Activated naive CD4-positive, alpha-beta T cell treated with anti-CD3 and anti-CD28 coated beads, Interleukin-2, amount 10 ng/mL, durations not matched to agents 7 days and 5 days (primary cell): ENCODE measurements around the gene EDDM13.
A peak's percentile ranks its signal among the peaks of the same experiment; 100 is the strongest.
"Not testable (repeated sequence)": the region's sequence is repeated elsewhere in the genome, so short reads cannot be mapped to it uniquely, and the experiment has no call there.

Experiments
- CTCF ChIA-PET: fragments of 350-600 bp; sonication (Branson Sonifier 250); formaldehyde crosslinking; loops from one replicate; lab custom pipeline; 2021; ENCODE audit warnings: antibody characterized with exemption; lab: Charles Lee
- DNase-seq: peaks from one replicate; pipeline ENCODE4 v3.0.0-alpha.2; 2020
- H3K27ac Mint-ChIP-seq: one replicate; pipeline ENCODE4 v1.8.0; 2021; ENCODE audit warnings: mild to moderate bottlenecking, moderate library complexity, mixed read lengths
- H3K27me3 Mint-ChIP-seq: one replicate; pipeline ENCODE4 v1.8.0; 2021; ENCODE audit warnings: mild to moderate bottlenecking, mixed read lengths
- H3K36me3 Mint-ChIP-seq: one replicate; pipeline ENCODE4 v1.8.0; 2021; ENCODE audit warnings: mixed read lengths
- H3K4me1 Mint-ChIP-seq: one replicate; pipeline ENCODE4 v1.8.0; 2021; ENCODE audit warnings: mixed read lengths
- H3K4me3 Mint-ChIP-seq: one replicate; pipeline ENCODE4 v1.8.0; 2021; ENCODE audit warnings: mild to moderate bottlenecking, moderate library complexity, mixed read lengths
- H3K9me3 Mint-ChIP-seq: one replicate; pipeline ENCODE4 v1.8.0; 2021; ENCODE audit warnings: mixed read lengths

Gene EDDM13

DNA sequence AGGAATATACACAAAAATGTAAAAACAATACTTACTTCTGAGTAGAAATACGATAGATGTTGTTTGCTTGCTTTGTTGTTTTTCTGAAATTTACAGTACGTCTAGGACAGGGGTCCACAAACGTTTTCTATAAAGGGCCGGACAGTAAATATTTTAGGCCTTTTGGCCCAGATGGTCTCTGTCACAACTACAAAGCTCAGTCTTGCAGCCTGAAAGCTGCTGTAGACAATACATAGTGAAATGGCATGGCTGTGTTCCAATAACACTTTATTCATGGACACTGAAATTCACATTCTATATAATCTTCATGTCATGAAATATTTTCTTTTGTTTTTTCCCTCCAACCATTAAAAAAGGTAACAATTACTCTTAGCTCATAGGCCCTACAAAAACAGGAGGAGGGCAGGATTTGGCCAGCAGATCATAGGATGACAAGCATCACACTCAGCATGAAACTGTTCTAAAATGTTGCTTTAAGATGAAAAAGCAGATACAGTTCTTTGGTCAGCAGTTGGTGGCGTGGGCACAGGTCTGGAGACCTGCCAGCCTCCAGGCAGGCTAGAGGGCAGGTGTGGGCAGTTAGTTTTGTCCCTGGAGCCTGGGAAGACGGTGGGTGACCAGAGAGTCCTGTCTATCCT, at the start of gene EDDM13:
Gene EDDM13 (plus strand): TSS at position 588 of the 638 bp plus-strand sequence. CDS start 87 bp downstream, outside the sequence.
- no peaks in the 10 kb centered on the region for H3K4me1 Mint-ChIP-seq
- no peak within 1 kb of the TSS for H3K27ac Mint-ChIP-seq

GRCh38 chr19:56222901-56223300, 49.6 kb upstream of the EDDM13 start:
- Mint-ChIP-seq H3K4me1 (peaks cover 2% of the 10 kb centered on the region), H3K27me3 (peaks cover 8% of the 10 kb centered on the region), H3K27ac (no peak overlapping the region), H3K4me3 (no peak overlapping the region), H3K9me3 (no peaks in the 10 kb centered on the region), H3K36me3 (no peaks in the 10 kb centered on the region)
- CTCF ChIA-PET: no interaction called here
- DNase-seq: no peak

More for the DNA sequence above, at the start of gene EDDM13:
- no peaks in the 10 kb centered on the region for H3K36me3 Mint-ChIP-seq
- H3K27me3 Mint-ChIP-seq: no peaks in the 10 kb centered on the region
- H3K9me3 Mint-ChIP-seq: peaks cover 4% of the 10 kb centered on the region
- H3K4me3 Mint-ChIP-seq: no peak within 1 kb of the TSS
- CTCF ChIA-PET: interaction anchor here (0.6 to 2.6 kb wide), 2 partner anchors 19 to 59 kb away, joined by 3 to 10 read pairs; no protein-coding TSS in a partner anchor
- no peak for DNase-seq

DNA sequence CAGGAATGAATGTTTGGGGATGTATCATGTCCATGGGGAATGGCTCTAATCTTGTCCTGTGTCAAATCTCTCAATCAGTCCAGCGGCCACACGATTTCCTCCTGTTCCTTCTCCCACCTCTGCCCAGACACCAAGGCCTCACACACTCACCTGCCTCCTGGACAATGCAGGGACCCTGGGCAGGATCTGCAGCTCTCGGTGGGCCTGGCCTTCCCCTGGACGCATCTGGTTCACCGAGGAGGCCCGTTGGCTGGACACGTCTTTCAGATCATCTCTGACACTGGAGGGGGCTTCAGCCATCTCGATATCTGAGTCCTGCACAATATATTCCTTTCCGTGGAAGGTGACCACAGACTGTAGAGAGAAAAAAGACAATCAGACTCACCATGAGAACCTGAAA, 49.1 kb upstream of the EDDM13 start:
- Mint-ChIP-seq H3K27me3 (peaks cover 2% of the 10 kb centered on the region), H3K4me3 (no peak overlapping the region), H3K4me1 (no peaks in the 10 kb centered on the region), H3K9me3 (no peaks in the 10 kb centered on the region), H3K27ac (no peak overlapping the region), H3K36me3 (no peaks in the 10 kb centered on the region)
- CTCF ChIA-PET: no interaction called here
- DNase-seq: no peak

- Mint-ChIP-seq H3K4me3 (no peak overlapping the region), H3K27ac (no peak overlapping the region), H3K27me3 (no peaks in the 10 kb centered on the region), H3K9me3 (no peaks in the 10 kb centered on the region), H3K36me3 (no peaks in the 10 kb centered on the region), H3K4me1 (no peaks in the 10 kb centered on the region)
- CTCF ChIA-PET: no interaction called here
- no peak for DNase-seq
These were observed 27.3 kb upstream of the EDDM13 start for GRCh38 chr19:56245121-56245740.

DNA sequence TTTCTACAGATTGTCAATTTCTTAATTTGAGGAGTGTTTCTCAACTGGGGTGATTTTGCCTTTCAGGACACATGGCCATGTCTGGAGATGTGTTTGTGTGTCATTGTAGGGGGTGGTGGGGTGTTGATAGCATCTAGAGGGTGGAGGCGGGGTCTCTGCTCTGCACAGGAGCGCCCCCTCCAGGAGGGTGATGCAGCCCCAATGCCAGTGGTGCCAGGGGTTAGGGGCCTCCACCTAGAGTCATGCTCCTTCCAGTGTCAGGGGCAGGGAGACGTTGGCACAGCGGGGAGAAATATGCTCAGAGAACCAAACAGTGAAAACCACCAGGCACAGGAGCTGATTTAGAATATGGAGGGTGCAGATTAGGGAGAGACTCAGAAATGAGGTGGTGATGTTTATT, 26.8 kb upstream of the EDDM13 start:
- H3K27me3 Mint-ChIP-seq, H3K36me3 Mint-ChIP-seq, H3K4me3 Mint-ChIP-seq, DNase-seq, H3K4me1 Mint-ChIP-seq, H3K27ac Mint-ChIP-seq, CTCF ChIA-PET, H3K9me3 Mint-ChIP-seq: not testable (repeated sequence)

- not testable (repeated sequence) for H3K36me3 Mint-ChIP-seq, H3K4me1 Mint-ChIP-seq, H3K9me3 Mint-ChIP-seq, H3K4me3 Mint-ChIP-seq, H3K27me3 Mint-ChIP-seq, DNase-seq, H3K27ac Mint-ChIP-seq
- CTCF ChIA-PET: interaction anchor here (1.5 kb wide), 1 partner anchor 183 kb away, joined by 3 read pairs; no protein-coding TSS in a partner anchor
These were observed 23.7 kb upstream of the EDDM13 start for GRCh38 chr19:56248736-56249338.

DNA sequence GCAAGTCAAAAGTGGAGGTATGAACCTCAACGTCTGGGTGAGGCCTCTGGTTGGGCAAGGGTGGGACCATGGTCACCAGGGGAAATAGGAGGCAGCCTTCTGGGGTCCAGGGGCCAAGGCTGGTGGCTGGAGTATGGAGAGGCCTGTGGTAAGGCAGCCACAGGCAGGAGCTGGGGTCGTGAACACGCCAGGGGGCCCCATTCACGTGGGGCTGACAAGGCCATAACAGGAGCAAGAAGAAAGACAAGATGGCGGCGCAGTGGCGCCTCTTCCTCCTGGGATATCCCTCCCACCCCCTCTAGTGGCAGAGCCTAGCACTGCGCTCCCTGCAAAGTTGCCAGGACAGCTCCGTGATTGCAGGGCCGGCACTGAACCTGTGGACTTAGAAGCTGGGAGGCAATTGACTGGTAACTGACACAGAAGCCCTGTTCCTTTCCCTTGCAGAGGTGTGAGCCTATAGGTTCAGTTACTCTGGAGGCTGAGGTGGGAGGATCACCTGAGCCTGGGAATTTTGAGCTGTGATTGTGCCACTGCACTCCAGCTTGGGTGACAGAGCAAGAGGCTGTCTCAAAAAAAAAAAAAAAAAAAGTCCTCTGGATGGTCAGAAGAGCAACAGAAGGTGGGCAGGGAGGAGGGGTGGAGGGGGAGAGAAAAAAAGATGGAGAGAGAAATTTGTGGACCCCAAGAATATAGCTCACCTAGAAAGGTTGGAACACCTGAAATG, 19.7 kb upstream of the EDDM13 start:
- Mint-ChIP-seq H3K4me1 (no peaks in the 10 kb centered on the region), H3K4me3 (no peak overlapping the region), H3K27me3 (peaks cover 4% of the 10 kb centered on the region), H3K36me3 (no peaks in the 10 kb centered on the region), H3K9me3 (peaks cover 2% of the 10 kb centered on the region), H3K27ac (no peak overlapping the region)
- CTCF ChIA-PET: interaction anchor here (0.7 to 5.1 kb wide), 38 partner anchors 8 to 846 kb away, joined by 3 to 98 read pairs (median 4); partner anchors contain the start of genes EDDM13 and ZNF444
- DNase-seq: peak; percentile 84

- Mint-ChIP-seq H3K4me3 (no peak overlapping the region), H3K9me3 (peaks cover 2% of the 10 kb centered on the region), H3K27me3 (peaks cover 4% of the 10 kb centered on the region), H3K4me1 (no peaks in the 10 kb centered on the region), H3K36me3 (no peaks in the 10 kb centered on the region), H3K27ac (no peak overlapping the region)
- DNase-seq: no peak
- CTCF ChIA-PET: interaction anchor here (0.6 to 5.1 kb wide), 29 partner anchors 8 to 1632 kb away, joined by 3 to 98 read pairs (median 4); partner anchors contain the start of genes EDDM13 and ZNF444
These were observed 18.8 kb upstream of the EDDM13 start for GRCh38 chr19:56253737-56254136.

- Mint-ChIP-seq H3K4me1 (no peaks in the 10 kb centered on the region), H3K36me3 (no peaks in the 10 kb centered on the region), H3K9me3 (no peaks in the 10 kb centered on the region), H3K27me3 (no peaks in the 10 kb centered on the region), H3K4me3 (no peak overlapping the region), H3K27ac (no peak overlapping the region)
- DNase-seq: no peak
- CTCF ChIA-PET: interaction anchor here (0.8 kb wide), 1 partner anchor 177 kb away, joined by 3 read pairs; no protein-coding TSS in a partner anchor
These were observed 14.3 kb upstream of the EDDM13 start for GRCh38 chr19:56258272-56258671.

DNA sequence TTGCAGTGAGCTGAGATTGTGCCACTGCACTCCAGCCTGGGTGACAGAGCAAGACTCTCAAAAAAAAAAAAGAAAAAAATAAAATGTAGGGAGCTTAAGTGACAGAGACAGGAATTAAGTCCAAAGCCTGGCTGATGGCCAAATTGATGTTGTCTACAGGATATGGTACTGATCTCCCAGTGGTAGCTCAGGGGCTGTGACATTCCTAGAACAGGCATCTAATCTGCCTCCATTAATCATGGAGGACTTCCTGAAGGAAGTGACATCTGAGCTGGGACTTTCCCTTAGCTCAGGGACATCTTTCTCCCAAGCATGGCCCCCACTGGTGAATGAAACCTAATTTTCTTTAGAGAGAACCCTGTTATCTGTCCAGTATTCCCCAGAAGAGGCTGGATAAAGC, 11.4 kb upstream of the EDDM13 start:
- no peaks in the 10 kb centered on the region for H3K9me3 Mint-ChIP-seq
- H3K4me1 Mint-ChIP-seq: no peaks in the 10 kb centered on the region
- H3K27ac Mint-ChIP-seq: no peak overlapping the region
- no peaks in the 10 kb centered on the region for H3K36me3 Mint-ChIP-seq
- CTCF ChIA-PET: interaction anchor here (0.8 to 1.5 kb wide), 5 partner anchors 8 to 88 kb away, joined by 3 to 5 read pairs (median 3); no protein-coding TSS in a partner anchor
- no peak for DNase-seq
- no peak overlapping the region for H3K4me3 Mint-ChIP-seq
- H3K27me3 Mint-ChIP-seq: no peaks in the 10 kb centered on the region

DNA sequence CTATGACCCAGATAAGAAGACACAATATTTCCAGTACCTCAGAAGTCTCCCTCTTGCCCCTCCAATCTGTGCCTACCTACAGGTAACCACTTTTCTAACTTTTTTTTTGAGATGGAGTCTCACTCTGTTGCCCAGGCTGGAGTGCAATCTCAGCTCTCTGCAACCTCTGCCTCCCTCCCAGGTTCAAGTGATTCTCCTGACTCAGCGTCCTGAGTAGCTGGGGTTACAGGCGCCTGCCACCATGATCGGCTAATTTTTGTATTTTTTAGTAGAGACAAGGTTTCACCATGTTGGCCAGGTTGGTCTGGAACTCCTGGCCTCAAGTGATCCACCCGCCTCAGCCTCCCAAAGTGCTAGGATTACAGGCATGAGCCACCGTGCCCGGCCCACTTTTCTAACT, 10.6 kb upstream of the EDDM13 start:
- H3K4me3 Mint-ChIP-seq, H3K27me3 Mint-ChIP-seq, DNase-seq, H3K27ac Mint-ChIP-seq, H3K4me1 Mint-ChIP-seq, H3K9me3 Mint-ChIP-seq, H3K36me3 Mint-ChIP-seq: not testable (repeated sequence)
- CTCF ChIA-PET: interaction anchor here (0.8 to 1.0 kb wide), 2 partner anchors 9 to 10 kb away, joined by 3 to 5 read pairs; no protein-coding TSS in a partner anchor

DNA sequence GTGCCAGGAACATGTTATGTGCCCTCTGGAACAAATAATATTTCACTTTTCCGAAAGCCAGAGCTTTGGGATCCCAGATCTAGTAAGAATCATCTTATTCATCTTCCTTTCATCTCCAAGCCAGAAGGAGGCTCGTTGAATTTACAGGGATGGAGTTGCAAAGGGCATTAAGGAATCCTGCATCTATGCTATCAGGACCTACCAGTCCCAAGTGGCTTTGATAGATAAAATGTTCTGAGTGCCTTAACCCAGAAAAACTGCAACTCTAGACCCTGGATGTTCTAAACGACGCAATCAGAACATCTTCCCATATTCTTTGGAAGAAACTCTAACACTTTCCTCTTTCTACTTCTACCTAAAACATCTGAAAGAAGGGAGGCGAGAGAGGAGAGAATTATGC, 9.2 kb upstream of the EDDM13 start:
- no peaks in the 10 kb centered on the region for H3K27me3 Mint-ChIP-seq
- CTCF ChIA-PET: interaction anchor here (2.0 kb wide), 1 partner anchor 10 kb away, joined by 14 read pairs; no protein-coding TSS in a partner anchor
- H3K9me3 Mint-ChIP-seq: no peaks in the 10 kb centered on the region
- no peaks in the 10 kb centered on the region for H3K36me3 Mint-ChIP-seq
- no peak overlapping the region for H3K27ac Mint-ChIP-seq
- no peaks in the 10 kb centered on the region for H3K4me1 Mint-ChIP-seq
- no peak for DNase-seq
- H3K4me3 Mint-ChIP-seq: no peak overlapping the region

DNA sequence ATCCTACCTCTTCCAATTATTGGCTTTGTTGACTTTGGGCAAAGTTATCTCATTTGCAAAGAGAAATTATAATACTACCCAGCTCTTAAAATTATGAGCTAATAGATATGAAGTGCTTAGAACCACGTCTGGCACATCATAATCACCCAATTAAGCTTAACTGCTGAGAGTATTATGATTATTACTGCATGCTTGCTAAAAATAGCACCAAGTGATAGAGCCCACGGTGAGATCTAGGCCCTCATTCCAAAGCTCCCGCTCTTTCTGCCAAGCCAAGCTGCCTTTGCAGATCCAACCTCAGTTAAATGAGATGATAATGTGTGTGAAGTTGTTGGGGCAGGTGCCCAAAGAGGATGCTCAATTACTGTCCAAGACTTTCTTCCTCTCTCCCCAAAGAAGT, 6.5 kb upstream of the EDDM13 start:
- CTCF ChIA-PET: interaction anchor here (0.6 to 1.3 kb wide), 4 partner anchors 12 to 208 kb away, joined by 3 to 8 read pairs (median 4); no protein-coding TSS in a partner anchor

GRCh38 chr19:56269348-56269747, 3.2 kb upstream of the EDDM13 start:
- H3K27me3 Mint-ChIP-seq: no peaks in the 10 kb centered on the region
- no peak overlapping the region for H3K27ac Mint-ChIP-seq
- CTCF ChIA-PET: no interaction called here
- H3K9me3 Mint-ChIP-seq: no peaks in the 10 kb centered on the region
- DNase-seq: no peak
- H3K4me3 Mint-ChIP-seq: no peak overlapping the region
- H3K4me1 Mint-ChIP-seq: no peaks in the 10 kb centered on the region
- H3K36me3 Mint-ChIP-seq: no peaks in the 10 kb centered on the region

More for the DNA sequence above, 6.5 kb upstream of the EDDM13 start:
- no peak overlapping the region for H3K4me3 Mint-ChIP-seq
- no peaks in the 10 kb centered on the region for H3K4me1 Mint-ChIP-seq
- no peak overlapping the region for H3K27ac Mint-ChIP-seq
- H3K36me3 Mint-ChIP-seq: no peaks in the 10 kb centered on the region
- no peak for DNase-seq
- H3K27me3 Mint-ChIP-seq: no peaks in the 10 kb centered on the region
- H3K9me3 Mint-ChIP-seq: no peaks in the 10 kb centered on the region
